ENCODE data around the gene STAMBPL1.

Gene STAMBPL1

DNA sequence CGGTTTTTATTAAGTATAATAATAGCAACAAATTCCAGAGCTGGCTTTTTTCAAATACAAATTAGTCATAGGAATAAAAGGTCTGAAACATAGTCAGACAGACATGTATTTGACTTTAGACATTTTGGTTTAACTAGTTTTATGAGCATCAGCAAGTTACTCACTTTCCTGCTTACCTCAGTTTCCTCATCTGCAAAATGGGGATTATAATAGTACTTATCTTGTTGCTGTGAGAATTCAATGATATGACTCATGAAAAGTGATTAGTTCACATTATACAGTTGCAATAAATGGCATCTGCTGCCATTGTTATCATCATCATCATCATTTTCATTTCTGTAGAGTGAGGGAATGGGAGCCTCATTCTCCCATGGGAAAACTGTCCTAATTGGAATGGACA, 39.0 kb downstream of the STAMBPL1 start:
- H3K4me3 ChIP-seq (ENCODE audit: low read length) = no peak overlapping the region
- no peak overlapping the region for H2AFZ ChIP-seq (ENCODE audit: low read depth, low read length)
- H3K4me2 ChIP-seq (ENCODE audit: low read length) = no peak overlapping the region
- H3K4me1 ChIP-seq (ENCODE audit: low read length) = no peaks in the 10 kb centered on the region
- peaks cover 20% of the 10 kb centered on the region for H3K36me3 ChIP-seq (replicated peaks; ENCODE audit: low read depth, low read length)
- no peak overlapping the region for H3K27ac ChIP-seq (ENCODE audit: low read length)
- H3K9ac ChIP-seq (ENCODE audit: low read length) = no peak overlapping the region
- TF ChIP-seq, protein P1, sequence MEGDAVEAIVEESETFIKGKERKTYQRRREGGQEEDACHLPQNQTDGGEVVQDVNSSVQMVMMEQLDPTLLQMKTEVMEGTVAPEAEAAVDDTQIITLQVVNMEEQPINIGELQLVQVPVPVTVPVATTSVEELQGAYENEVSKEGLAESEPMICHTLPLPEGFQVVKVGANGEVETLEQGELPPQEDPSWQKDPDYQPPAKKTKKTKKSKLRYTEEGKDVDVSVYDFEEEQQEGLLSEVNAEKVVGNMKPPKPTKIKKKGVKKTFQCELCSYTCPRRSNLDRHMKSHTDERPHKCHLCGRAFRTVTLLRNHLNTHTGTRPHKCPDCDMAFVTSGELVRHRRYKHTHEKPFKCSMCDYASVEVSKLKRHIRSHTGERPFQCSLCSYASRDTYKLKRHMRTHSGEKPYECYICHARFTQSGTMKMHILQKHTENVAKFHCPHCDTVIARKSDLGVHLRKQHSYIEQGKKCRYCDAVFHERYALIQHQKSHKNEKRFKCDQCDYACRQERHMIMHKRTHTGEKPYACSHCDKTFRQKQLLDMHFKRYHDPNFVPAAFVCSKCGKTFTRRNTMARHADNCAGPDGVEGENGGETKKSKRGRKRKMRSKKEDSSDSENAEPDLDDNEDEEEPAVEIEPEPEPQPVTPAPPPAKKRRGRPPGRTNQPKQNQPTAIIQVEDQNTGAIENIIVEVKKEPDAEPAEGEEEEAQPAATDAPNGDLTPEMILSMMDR (IDR thresholded peaks at IDR 0.05; ENCODE audit: low read depth, low read length) = no peak
- TF ChIP-seq EZH2phosphoT487 (IDR thresholded peaks at IDR 0.05; ENCODE audit: low read depth) = no peak
- no peaks in the 10 kb centered on the region for H3K9me3 ChIP-seq (ENCODE audit: insufficient read depth, low read length)
- no peaks in the 10 kb centered on the region for H4K20me1 ChIP-seq (ENCODE audit: insufficient read depth, low read length)
- H3K27me3 ChIP-seq (ENCODE audit: low read depth, low read length) = no peaks in the 10 kb centered on the region
- H3K79me2 ChIP-seq (ENCODE audit: low read length) = no peaks in the 10 kb centered on the region

DNA sequence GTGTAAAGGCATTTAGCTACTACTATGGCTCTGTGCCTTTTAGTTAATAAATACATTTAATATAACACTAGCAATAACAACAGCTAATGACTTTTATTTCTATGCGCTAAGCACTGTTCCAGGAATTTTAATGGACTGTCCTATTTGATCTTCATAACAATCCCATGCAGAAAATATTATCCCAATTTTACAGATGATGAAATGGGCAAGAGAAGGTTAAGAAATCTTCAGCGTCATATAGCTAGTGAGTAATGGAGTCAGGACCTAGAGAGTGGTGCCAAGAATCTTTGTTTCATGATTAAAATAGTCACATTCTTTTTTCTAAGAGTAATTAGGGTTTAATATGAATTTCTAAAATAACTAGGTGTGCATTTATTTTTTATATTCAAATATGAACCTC, 40.2 kb downstream of the STAMBPL1 start:
- H3K4me3 ChIP-seq (ENCODE audit: low read length) = no peak overlapping the region
- TF ChIP-seq, protein P1 (IDR thresholded peaks at IDR 0.05; ENCODE audit: low read depth, low read length) = no peak
- no peak for TF ChIP-seq EZH2phosphoT487 (IDR thresholded peaks at IDR 0.05; ENCODE audit: low read depth)
- H3K9ac ChIP-seq (ENCODE audit: low read length) = no peak overlapping the region
- H3K4me2 ChIP-seq (ENCODE audit: low read length) = no peak overlapping the region
- H3K27ac ChIP-seq (ENCODE audit: low read length) = no peak overlapping the region
- H3K27me3 ChIP-seq (ENCODE audit: low read depth, low read length) = no peaks in the 10 kb centered on the region
- H3K9me3 ChIP-seq (ENCODE audit: insufficient read depth, low read length) = no peaks in the 10 kb centered on the region
- no peaks in the 10 kb centered on the region for H4K20me1 ChIP-seq (ENCODE audit: insufficient read depth, low read length)
- no peaks in the 10 kb centered on the region for H3K4me1 ChIP-seq (ENCODE audit: low read length)
- no peak overlapping the region for H2AFZ ChIP-seq (ENCODE audit: low read depth, low read length)
- H3K36me3 ChIP-seq (replicated peaks; ENCODE audit: low read depth, low read length) = peaks cover 27% of the 10 kb centered on the region
- no peaks in the 10 kb centered on the region for H3K79me2 ChIP-seq (ENCODE audit: low read length)

DNA sequence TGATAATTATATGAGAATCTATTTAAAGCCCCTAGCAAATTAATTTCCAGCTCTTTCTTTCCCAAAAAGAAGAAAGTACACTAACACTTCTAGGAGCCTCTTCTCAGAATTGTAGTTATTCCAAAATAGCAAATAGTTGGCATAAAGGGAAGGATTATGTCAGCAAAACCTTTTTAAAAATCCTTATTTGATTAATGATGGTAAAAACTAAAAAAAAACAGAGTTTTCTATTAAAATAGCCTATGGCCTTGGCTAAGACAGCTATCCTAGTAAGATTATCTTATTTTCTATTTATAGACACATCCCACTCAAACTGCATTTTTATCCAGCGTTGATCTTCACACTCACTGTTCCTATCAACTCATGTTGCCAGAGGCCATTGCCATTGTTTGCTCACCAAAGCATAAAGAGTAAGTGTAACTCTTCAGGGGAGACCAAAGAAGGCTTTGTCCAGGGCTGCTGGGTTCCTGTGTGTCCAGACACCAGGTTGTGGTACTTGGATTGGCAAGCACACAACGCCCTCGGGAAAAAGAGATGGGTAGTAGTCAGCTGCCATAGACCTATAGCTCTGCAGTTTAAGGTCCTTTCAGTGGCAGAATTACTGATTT, 41.0 kb downstream of the STAMBPL1 start:
- no peaks in the 10 kb centered on the region for H3K27me3 ChIP-seq (ENCODE audit: low read depth, low read length)
- H3K36me3 ChIP-seq (replicated peaks; ENCODE audit: low read depth, low read length) = peaks cover 27% of the 10 kb centered on the region
- H3K27ac ChIP-seq (ENCODE audit: low read length) = no peak overlapping the region
- no peaks in the 10 kb centered on the region for H4K20me1 ChIP-seq (ENCODE audit: insufficient read depth, low read length)
- no peak overlapping the region for H3K9ac ChIP-seq (ENCODE audit: low read length)
- H3K4me3 ChIP-seq (ENCODE audit: low read length) = no peak overlapping the region
- TF ChIP-seq, protein P1 (IDR thresholded peaks at IDR 0.05; ENCODE audit: low read depth, low read length) = no peak
- no peak for TF ChIP-seq EZH2phosphoT487 (IDR thresholded peaks at IDR 0.05; ENCODE audit: low read depth)
- H3K79me2 ChIP-seq (ENCODE audit: low read length) = no peaks in the 10 kb centered on the region
- no peak overlapping the region for H2AFZ ChIP-seq (ENCODE audit: low read depth, low read length)
- no peak overlapping the region for H3K4me2 ChIP-seq (ENCODE audit: low read length)
- H3K4me1 ChIP-seq (ENCODE audit: low read length) = no peaks in the 10 kb centered on the region
- H3K9me3 ChIP-seq (ENCODE audit: insufficient read depth, low read length) = no peaks in the 10 kb centered on the region

- Histone ChIP-seq H2AFZ (ENCODE audit: low read depth, low read length) (no peak overlapping the region), H3K27me3 (ENCODE audit: low read depth, low read length) (no peaks in the 10 kb centered on the region), H3K9me3 (ENCODE audit: insufficient read depth, low read length) (no peaks in the 10 kb centered on the region), H3K79me2 (ENCODE audit: low read length) (no peaks in the 10 kb centered on the region), H3K36me3 (replicated peaks; ENCODE audit: low read depth, low read length) (peaks cover 28% of the 10 kb centered on the region), H3K27ac (ENCODE audit: low read length) (no peak overlapping the region), H3K4me2 (ENCODE audit: low read length) (no peak overlapping the region), H3K9ac (ENCODE audit: low read length) (no peak overlapping the region), H3K4me1 (ENCODE audit: low read length) (no peaks in the 10 kb centered on the region), H4K20me1 (ENCODE audit: insufficient read depth, low read length) (no peaks in the 10 kb centered on the region), H3K4me3 (ENCODE audit: low read length) (no peak overlapping the region)
- no peak for TF ChIP-seq EZH2phosphoT487 (IDR thresholded peaks at IDR 0.05; ENCODE audit: low read depth)
- TF ChIP-seq, protein P1 (IDR thresholded peaks at IDR 0.05; ENCODE audit: low read depth, low read length) = no peak
Observed at GRCh38 chr10:88922041-88922440, 42.0 kb downstream of the STAMBPL1 start.

Measured in OCI-LY3 (cell line).